NB4 (cell line): Measurements from ENCODE around the gene CCL23.

ENCODE experiments used
- MAX ChIP-seq: IDR thresholded peaks from 2 replicates; pipeline ENCODE4 v1.6.1; 2011; ENCODE audit warnings: low read depth, low read length
- TF ChIP-seq, protein P1 (sequence below): IDR thresholded peaks from one replicate; pipeline ENCODE4 v1.5.1; 2012; ENCODE audit warnings: low read depth, low read length

- TF ChIP-seq, protein P1, sequence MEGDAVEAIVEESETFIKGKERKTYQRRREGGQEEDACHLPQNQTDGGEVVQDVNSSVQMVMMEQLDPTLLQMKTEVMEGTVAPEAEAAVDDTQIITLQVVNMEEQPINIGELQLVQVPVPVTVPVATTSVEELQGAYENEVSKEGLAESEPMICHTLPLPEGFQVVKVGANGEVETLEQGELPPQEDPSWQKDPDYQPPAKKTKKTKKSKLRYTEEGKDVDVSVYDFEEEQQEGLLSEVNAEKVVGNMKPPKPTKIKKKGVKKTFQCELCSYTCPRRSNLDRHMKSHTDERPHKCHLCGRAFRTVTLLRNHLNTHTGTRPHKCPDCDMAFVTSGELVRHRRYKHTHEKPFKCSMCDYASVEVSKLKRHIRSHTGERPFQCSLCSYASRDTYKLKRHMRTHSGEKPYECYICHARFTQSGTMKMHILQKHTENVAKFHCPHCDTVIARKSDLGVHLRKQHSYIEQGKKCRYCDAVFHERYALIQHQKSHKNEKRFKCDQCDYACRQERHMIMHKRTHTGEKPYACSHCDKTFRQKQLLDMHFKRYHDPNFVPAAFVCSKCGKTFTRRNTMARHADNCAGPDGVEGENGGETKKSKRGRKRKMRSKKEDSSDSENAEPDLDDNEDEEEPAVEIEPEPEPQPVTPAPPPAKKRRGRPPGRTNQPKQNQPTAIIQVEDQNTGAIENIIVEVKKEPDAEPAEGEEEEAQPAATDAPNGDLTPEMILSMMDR: no peak
- no peak for TF ChIP-seq MAX
These were observed 1.2 kb downstream of the CCL23 start for GRCh38 chr17:36016555-36016954.
